ENCODE results near the gene RNPEP.

GRCh38 chr1:202049129-202049528 lies 66.7 kb downstream of the RNPEP start:
- TF ChIP-seq CTCF (conservative IDR thresholded peaks at IDR 0.05) = no peak
- no peak for TF ChIP-seq EZH2 (IDR thresholded peaks at IDR 0.05; ENCODE audit: low read depth)

Measured in PC-9 (cell line).